Endodermal cell (in vitro differentiated cells): ENCODE measurements around the gene EIPR1. TPM values are rescaled to one million over a fixed set of nuclear protein-coding genes. Genes with fewer than 3 reads are reported as not detected.

Source experiments
- DNase-seq: peaks from one replicate; pipeline ENCODE4 v3.0.0-alpha.2; 2017
- H3K27ac ChIP-seq: 2 replicates; pipeline ENCODE4 v1.5.1; 2013; ENCODE audit warnings: mild to moderate bottlenecking, low read depth, low read length, moderate library complexity
- H3K27me3 ChIP-seq: 2 replicates; pipeline ENCODE4 v1.6.1; 2013; ENCODE audit warnings: mild to moderate bottlenecking, low read length, moderate library complexity; ENCODE audit not compliant: insufficient read depth, control insufficient read depth, poor library complexity, severe bottlenecking
- H3K36me3 ChIP-seq: 2 replicates; pipeline ENCODE4 v1.7.0; 2013; ENCODE audit warnings: mild to moderate bottlenecking, low read length, moderate library complexity; ENCODE audit not compliant: control insufficient read depth, insufficient read depth
- H3K4me1 ChIP-seq: one replicate; pipeline ENCODE4 v1.7.0; 2013; ENCODE audit warnings: low read length; ENCODE audit not compliant: control insufficient read depth, insufficient read depth
- H3K4me3 ChIP-seq: 2 replicates; pipeline ENCODE4 v1.5.1; 2013; ENCODE audit warnings: mild to moderate bottlenecking, low read length, moderate library complexity
- H3K9ac ChIP-seq: 2 replicates; pipeline ENCODE4 v1.6.1; 2013; ENCODE audit warnings: mild to moderate bottlenecking, low read length, moderate library complexity; ENCODE audit not compliant: poor library complexity, severe bottlenecking; ENCODE audit errors: extremely low read depth
- H3K9me3 ChIP-seq: 2 replicates; pipeline ENCODE4 v1.6.1; 2013; ENCODE audit warnings: mild to moderate bottlenecking, low read length, moderate library complexity; ENCODE audit not compliant: control insufficient read depth
- H3K27ac Mint-ChIP-seq: 2 replicates; pipeline ENCODE4 v1.8.0; 2020; ENCODE audit warnings: mixed read lengths
- H3K27me3 Mint-ChIP-seq: 2 replicates; pipeline ENCODE4 v1.8.0; 2021; ENCODE audit warnings: mild to moderate bottlenecking, mixed read lengths; ENCODE audit not compliant: insufficient read depth
- H3K36me3 Mint-ChIP-seq: 2 replicates; pipeline ENCODE4 v1.8.0; 2020; ENCODE audit warnings: low read depth, mixed read lengths
- H3K4me1 Mint-ChIP-seq: 2 replicates; pipeline ENCODE4 v1.8.0; 2020; ENCODE audit warnings: mixed read lengths
- H3K4me3 Mint-ChIP-seq: 2 replicates; pipeline ENCODE4 v1.8.0; 2020; ENCODE audit warnings: mild to moderate bottlenecking, moderate library complexity, mixed read lengths
- H3K9me3 Mint-ChIP-seq: 2 replicates; pipeline ENCODE4 v1.8.0; 2020; ENCODE audit warnings: mild to moderate bottlenecking, mixed read lengths
- WGBS, 2 experiments: methylation state at CpG; one replicate each; pipeline versions ENCODE4 v1.1.5 to v1.1.7; 2013; ENCODE audit warnings: missing lambda C conversion rate in 2 of 2, mixed read lengths in 1 of 2; ENCODE audit not compliant: insufficient coverage in 1 of 2, insufficient read length in 1 of 2; 5-methylcytosine and 5-hydroxymethylcytosine counted together
- total RNA-seq, 2 donors: library from RNA; stranded (reverse); fragmentation: NEBNext Ultra II Directional in 1 of 2; extraction: Animal tissue kit (Norgen Biotek cat#: 25700) in 1 of 2; gene quantifications; 2 replicates in 1 of 2; 3 replicates in 1 of 2; pipeline ENCODE4 v1.2.1, GENCODE V29; 2021
- TF ChIP-seq, protein P1 (sequence below): fragments of 200-600 bp; sonication (generic); conservative IDR thresholded peaks from 2 replicates; pipeline ENCODE4 v1.5.0; 2021; ENCODE audit warnings: antibody characterized with exemption, mild to moderate bottlenecking

EIPR1 gene
- total RNA-seq, 2 donors from 2014 or later: 30.1 to 36.8 TPM

DNA sequence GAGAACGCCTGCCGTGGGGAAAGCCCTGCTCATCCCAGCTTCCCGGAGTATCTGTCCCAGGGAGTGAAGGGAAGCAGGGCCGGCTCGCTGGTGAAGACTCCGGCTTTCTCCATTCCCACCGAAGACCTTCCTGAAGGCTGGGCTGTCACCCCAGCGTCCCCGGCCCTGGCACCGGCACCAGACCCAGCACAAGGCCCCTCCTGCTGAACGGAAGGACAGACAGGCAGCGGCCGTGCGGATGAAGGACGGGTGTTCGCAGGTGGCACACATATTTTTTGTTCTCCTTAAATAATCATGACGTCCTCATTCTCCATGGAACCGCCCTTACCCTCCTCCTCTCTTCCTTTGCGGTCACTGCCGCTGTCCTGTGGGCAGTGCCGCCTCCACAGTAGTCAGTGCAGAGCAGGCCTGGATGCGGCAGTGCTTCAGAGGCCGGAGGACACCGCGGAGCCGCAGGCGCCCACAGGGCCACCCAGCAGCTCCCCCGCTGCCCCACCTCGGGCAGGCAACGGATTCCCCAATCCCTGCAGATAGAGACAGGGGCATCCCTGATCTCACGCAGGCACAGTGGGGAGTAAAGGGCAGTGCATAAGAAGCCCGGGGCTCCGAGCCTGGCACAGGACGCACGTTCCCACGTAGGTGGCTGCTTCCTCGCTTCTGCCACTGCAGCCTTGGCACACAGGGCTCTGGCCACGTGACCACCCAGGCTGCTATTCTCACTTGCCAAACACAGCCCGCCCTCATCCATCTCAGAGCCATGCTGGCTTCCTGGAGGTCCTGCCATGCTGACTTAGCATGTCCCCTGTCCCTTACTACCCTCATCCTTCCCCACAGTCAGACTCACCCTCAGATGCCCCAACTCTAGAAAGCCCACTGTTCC, 229.7 kb downstream of the EIPR1 start:
- peaks cover 27% of the 10 kb centered on the region for H3K36me3 Mint-ChIP-seq

DNA sequence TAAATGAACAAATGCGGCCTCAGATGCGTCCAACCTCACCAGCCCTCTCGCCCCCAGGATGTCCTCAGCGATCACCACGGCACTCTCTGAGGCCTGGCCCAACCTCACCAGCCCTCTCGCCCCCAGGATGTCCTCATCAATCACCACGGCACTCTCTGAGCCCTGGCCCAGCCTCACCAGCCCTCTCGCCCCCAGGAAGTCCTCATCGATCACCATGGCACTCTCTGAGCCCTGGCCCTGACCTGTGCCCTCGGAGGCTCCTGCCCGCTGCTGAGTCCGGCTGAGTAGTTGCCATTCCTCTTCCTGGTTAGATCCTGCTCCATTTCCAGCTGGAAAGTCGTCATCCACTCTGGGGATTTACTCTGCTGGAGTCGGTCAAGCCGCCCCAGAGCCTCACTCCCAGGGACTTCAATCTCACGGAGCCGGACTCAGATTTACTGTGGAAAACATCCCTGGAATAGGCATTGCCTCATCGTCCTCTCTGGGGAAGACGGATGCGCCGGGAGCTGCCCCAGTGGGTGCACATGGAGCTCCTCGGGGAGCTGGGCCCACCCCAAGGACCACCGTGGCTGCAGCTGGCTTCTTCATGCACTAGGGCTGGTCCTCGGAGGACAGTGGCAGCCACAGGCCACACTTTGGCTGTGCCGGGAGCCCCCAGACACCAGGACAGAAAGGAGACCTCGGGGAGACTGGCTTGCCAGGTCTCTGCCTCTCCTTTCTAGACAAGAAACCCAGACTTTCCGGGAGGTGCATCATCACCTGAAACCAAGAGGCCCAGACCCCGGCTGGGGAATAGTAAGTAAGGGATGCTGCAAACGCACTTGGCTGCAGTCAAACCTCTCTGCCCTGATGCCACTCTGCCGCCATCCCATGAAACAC, 230.6 kb downstream of the EIPR1 start:
- Histone ChIP-seq H3K9me3 (peaks cover under 1% of the 10 kb centered on the region), H3K27me3 (no peaks in the 10 kb centered on the region), H3K27ac (no peak overlapping the region), H3K4me1 (no peaks in the 10 kb centered on the region), H3K9ac (no peak overlapping the region), H3K4me3 (no peak overlapping the region), H3K36me3 (no peaks in the 10 kb centered on the region)
- Mint-ChIP-seq H3K4me3 (no peak overlapping the region), H3K36me3 (peaks cover 18% of the 10 kb centered on the region), H3K9me3 (peaks cover 19% of the 10 kb centered on the region), H3K27me3 (no peaks in the 10 kb centered on the region), H3K27ac (no peak overlapping the region), H3K4me1 (no peaks in the 10 kb centered on the region)
- TF ChIP-seq, protein P1, sequence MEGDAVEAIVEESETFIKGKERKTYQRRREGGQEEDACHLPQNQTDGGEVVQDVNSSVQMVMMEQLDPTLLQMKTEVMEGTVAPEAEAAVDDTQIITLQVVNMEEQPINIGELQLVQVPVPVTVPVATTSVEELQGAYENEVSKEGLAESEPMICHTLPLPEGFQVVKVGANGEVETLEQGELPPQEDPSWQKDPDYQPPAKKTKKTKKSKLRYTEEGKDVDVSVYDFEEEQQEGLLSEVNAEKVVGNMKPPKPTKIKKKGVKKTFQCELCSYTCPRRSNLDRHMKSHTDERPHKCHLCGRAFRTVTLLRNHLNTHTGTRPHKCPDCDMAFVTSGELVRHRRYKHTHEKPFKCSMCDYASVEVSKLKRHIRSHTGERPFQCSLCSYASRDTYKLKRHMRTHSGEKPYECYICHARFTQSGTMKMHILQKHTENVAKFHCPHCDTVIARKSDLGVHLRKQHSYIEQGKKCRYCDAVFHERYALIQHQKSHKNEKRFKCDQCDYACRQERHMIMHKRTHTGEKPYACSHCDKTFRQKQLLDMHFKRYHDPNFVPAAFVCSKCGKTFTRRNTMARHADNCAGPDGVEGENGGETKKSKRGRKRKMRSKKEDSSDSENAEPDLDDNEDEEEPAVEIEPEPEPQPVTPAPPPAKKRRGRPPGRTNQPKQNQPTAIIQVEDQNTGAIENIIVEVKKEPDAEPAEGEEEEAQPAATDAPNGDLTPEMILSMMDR: no peak
- WGBS, 2 experiments: 87 to 90% methylated on average over 24 to 30 of the region's 30 CpGs
- no peak for DNase-seq

More for the DNA sequence above, 229.7 kb downstream of the EIPR1 start:
- Mint-ChIP-seq H3K9me3 (peaks cover 28% of the 10 kb centered on the region), H3K4me1 (no peaks in the 10 kb centered on the region), H3K27ac (no peak overlapping the region), H3K27me3 (no peaks in the 10 kb centered on the region), H3K4me3 (no peak overlapping the region)
- Histone ChIP-seq H3K4me1 (no peaks in the 10 kb centered on the region), H3K27ac (no peak overlapping the region), H3K9ac (no peak overlapping the region), H3K4me3 (no peak overlapping the region), H3K27me3 (no peaks in the 10 kb centered on the region), H3K36me3 (no peaks in the 10 kb centered on the region), H3K9me3 (no peaks in the 10 kb centered on the region)
- DNase-seq: no peak
- TF ChIP-seq, protein P1: no peak
- WGBS, 2 experiments: 91 to 93% methylated on average over 30 to 39 of the region's 39 CpGs

DNA sequence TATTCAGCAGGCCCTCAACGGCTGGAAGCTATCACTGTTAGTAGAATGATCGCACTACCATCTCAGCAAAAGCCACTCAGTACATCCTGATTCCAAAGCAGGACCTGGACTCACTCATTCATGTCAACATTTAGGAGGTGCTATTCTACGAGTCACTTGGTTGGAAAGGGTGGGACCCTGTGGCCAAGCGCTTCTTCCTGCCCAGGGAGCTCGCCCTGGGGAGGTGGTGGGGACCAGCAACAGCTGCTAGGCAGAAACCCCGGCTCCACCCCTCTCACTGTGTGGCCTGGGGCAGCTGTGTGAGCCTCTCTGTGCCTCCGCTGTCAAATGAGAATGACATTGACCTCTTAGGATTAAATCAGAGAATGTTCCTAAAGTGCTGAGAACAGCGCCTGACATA, 231.4 kb downstream of the EIPR1 start:
- H3K4me3 ChIP-seq: no peak overlapping the region
- TF ChIP-seq, protein P1: no peak
- no peak overlapping the region for H3K9ac ChIP-seq
- no peak overlapping the region for H3K27ac ChIP-seq
- no peaks in the 10 kb centered on the region for H3K4me1 Mint-ChIP-seq
- no peaks in the 10 kb centered on the region for H3K36me3 ChIP-seq
- peaks cover 10% of the 10 kb centered on the region for H3K9me3 Mint-ChIP-seq
- H3K27ac Mint-ChIP-seq: no peak overlapping the region
- 90 to 93% methylated on average over 3 to 8 of the region's 8 CpGs for WGBS, 2 experiments
- H3K36me3 Mint-ChIP-seq: peaks cover 10% of the 10 kb centered on the region
- H3K4me1 ChIP-seq: no peaks in the 10 kb centered on the region
- DNase-seq: no peak
- no peak overlapping the region for H3K4me3 Mint-ChIP-seq
- peaks cover 5% of the 10 kb centered on the region for H3K9me3 ChIP-seq
- no peaks in the 10 kb centered on the region for H3K27me3 Mint-ChIP-seq
- no peaks in the 10 kb centered on the region for H3K27me3 ChIP-seq
